Thyroid gland (tissue), 4 donors: ENCODE data around the gene MPEG1. TPM values are rescaled to one million over a fixed set of nuclear protein-coding genes. Genes with fewer than 3 reads are reported as not detected.

Experiments used
- DNase-seq, 2 donors: peaks; one replicate each; pipeline ENCODE4 v3.0.0-alpha.2; 2019
- H3K27ac ChIP-seq, 3 donors: fragments of 200-600 bp; sonication (generic); 1 replicate in 2 of 3; 2 replicates in 1 of 3; pipeline ENCODE4 v1.5.1; 2016 to 2019; ENCODE audit warnings: mild to moderate bottlenecking in 1 of 3, moderate library complexity in 1 of 3
- H3K27me3 ChIP-seq: fragments of 200-600 bp; sonication (generic); one replicate; pipeline ENCODE4 v1.5.1; 2019
- H3K36me3 ChIP-seq, 2 donors: fragments of 200-600 bp; sonication (generic); one replicate each; pipeline ENCODE4 v1.5.1; 2016 to 2019
- H3K4me1 ChIP-seq, 2 donors: fragments of 200-600 bp; sonication (generic); one replicate each; pipeline ENCODE4 v1.5.1; 2017 to 2019
- H3K4me3 ChIP-seq, 3 donors: fragments of 200-600 bp; sonication (generic); replicated peaks in 1 of 3; 1 replicate in 2 of 3; 2 replicates in 1 of 3; pipeline ENCODE4 v1.5.1; 2016; ENCODE audit warnings: mild to moderate bottlenecking in 1 of 3
- H3K9me3 ChIP-seq: fragments of 200-600 bp; sonication (generic); one replicate; pipeline ENCODE4 v1.5.1; 2017
- CTCF ChIP-seq, 6 experiments: fragments of 200-600 bp in 3 of 6; fragments of 450-650 bp in 3 of 6; sonication (generic) in 3 of 6; IDR thresholded peaks; one replicate each; pipeline ENCODE4 v1.5.1; 2016 to 2019; ENCODE audit warnings: antibody characterized with exemption in 6 of 6, mild to moderate bottlenecking in 2 of 6, inconsistent platforms in 1 of 6, moderate library complexity in 1 of 6
- POLR2A ChIP-seq, 2 donors: fragments of 450-650 bp; IDR thresholded peaks; one replicate each; pipeline ENCODE4 v1.6.1; 2017; ENCODE audit warnings: antibody characterized with exemption in 2 of 2, mild to moderate bottlenecking in 2 of 2, moderate library complexity in 1 of 2
- WGBS, 2 donors: methylation state at CpG; one replicate each; pipeline ENCODE4 v1.1.5; 2017; 5-methylcytosine and 5-hydroxymethylcytosine counted together
- intact Hi-C: fragments of 100-400 bp; cut with DNase I; formaldehyde crosslinking; loops from one replicate; pipeline ENCODE4 v1.15.1; 2023
- total RNA-seq, 4 donors: library from RNA; depleted of rRNA; stranded (reverse); fragments of >200 nt; gene quantifications; one replicate each; pipeline ENCODE4 v1.2.3, GENCODE V29; 2016

The MPEG1 gene
- total RNA-seq, 4 donors from 2014 or later, result 5.8 to 16.3 (median 11.5) TPM

GRCh38 chr11:59183771-59184170, 29.0 kb downstream of the MPEG1 start:
- H3K9me3 ChIP-seq, result no peaks in the 10 kb centered on the region
- no peak overlapping the region for H3K4me3 ChIP-seq
- peaks cover 8 to 9% of the 10 kb centered on the region in 2 donors for H3K36me3 ChIP-seq
- WGBS, 2 donors, result 63 to 100% methylated on average over 1 of the region's 1 CpG
- peaks cover 9 to 19% of the 10 kb centered on the region in 2 donors for H3K4me1 ChIP-seq
- H3K27me3 ChIP-seq, result no peaks in the 10 kb centered on the region
- no peak overlapping the region for H3K27ac ChIP-seq
- TF ChIP-seq CTCF (IDR thresholded peaks at IDR 0.05), result no peak
- no peak for TF ChIP-seq POLR2A (IDR thresholded peaks at IDR 0.05)
- no peak for DNase-seq
- intact Hi-C loops, result no loop called here

- no peak overlapping the region for H3K27ac ChIP-seq
- H3K4me1 ChIP-seq, result peaks cover 9 to 17% of the 10 kb centered on the region in 2 donors
- H3K27me3 ChIP-seq, result no peaks in the 10 kb centered on the region
- H3K36me3 ChIP-seq, result peaks cover 8 to 9% of the 10 kb centered on the region in 2 donors
- intact Hi-C loops, result no loop called here
- 89 to 95% methylated on average over 4 of the region's 4 CpGs for WGBS, 2 donors
- no peak overlapping the region for H3K4me3 ChIP-seq
- peak; percentile 31 to 35 for DNase-seq
- TF ChIP-seq POLR2A (IDR thresholded peaks at IDR 0.05) (no peak), CTCF (IDR thresholded peaks at IDR 0.05) (peak in 5 of 6 experiments; percentile 9 to 45 (median 32))
- no peaks in the 10 kb centered on the region for H3K9me3 ChIP-seq
Observed at GRCh38 chr11:59182457-59183151, 30.1 kb downstream of the MPEG1 start.

- Histone ChIP-seq H3K27me3 (no peaks in the 10 kb centered on the region), H3K27ac (no peak overlapping the region), H3K4me3 (no peak overlapping the region), H3K9me3 (no peaks in the 10 kb centered on the region), H3K4me1 (peaks cover 9 to 10% of the 10 kb centered on the region in 2 donors), H3K36me3 (peaks cover 8 to 9% of the 10 kb centered on the region in 2 donors)
- WGBS, 2 donors, result 94 to 95% methylated on average over 29 to 30 of the region's 33 CpGs
- no peak for DNase-seq
- intact Hi-C loops, result no loop called here
- no peak for TF ChIP-seq CTCF (IDR thresholded peaks at IDR 0.05)
- TF ChIP-seq POLR2A (IDR thresholded peaks at IDR 0.05), result no peak
Observed at GRCh38 chr11:59181746-59182456, 30.8 kb downstream of the MPEG1 start.

DNA sequence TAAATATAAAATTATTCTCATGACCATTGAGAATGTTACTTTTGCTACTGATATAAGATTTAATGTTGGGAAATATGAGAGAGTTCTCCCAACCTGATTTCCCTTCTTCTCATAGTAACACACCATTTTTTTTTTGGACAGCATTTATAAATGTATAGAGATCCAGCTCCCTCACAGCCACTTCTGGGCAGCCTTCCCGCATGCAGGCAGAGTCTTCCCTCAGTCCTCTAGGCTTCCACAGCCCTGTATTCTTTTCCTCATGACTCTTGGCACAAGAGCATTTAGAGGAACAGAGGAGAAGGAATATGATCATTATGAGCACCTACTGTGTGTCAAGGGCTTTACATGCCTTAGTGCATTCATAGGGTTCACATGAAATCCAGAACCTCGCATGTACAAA, 31.8 kb downstream of the MPEG1 start:
- peaks cover 2 to 5% of the 10 kb centered on the region in 2 donors for H3K4me1 ChIP-seq
- H3K27ac ChIP-seq, result no peak overlapping the region
- no peaks in the 10 kb centered on the region for H3K9me3 ChIP-seq
- 94 to 98% methylated on average over 2 of the region's 2 CpGs for WGBS, 2 donors
- no peaks in the 10 kb centered on the region for H3K27me3 ChIP-seq
- intact Hi-C loops, result no loop called here
- DNase-seq, result no peak
- TF ChIP-seq POLR2A (IDR thresholded peaks at IDR 0.05) (no peak), CTCF (IDR thresholded peaks at IDR 0.05) (no peak)
- H3K4me3 ChIP-seq, result no peak overlapping the region
- H3K36me3 ChIP-seq, result peaks cover 8 to 9% of the 10 kb centered on the region in 2 donors
